IgD-negative memory B cell (primary cell): Measurements from ENCODE around the gene GNB1. TPM values are rescaled to one million over a fixed set of nuclear protein-coding genes. Genes with fewer than 3 reads are reported as not detected.

ENCODE experiments used
- H3K27ac Mint-ChIP-seq, 3 donors: one replicate each; pipeline ENCODE4 v1.8.0; 2020 to 2022; ENCODE audit warnings: mild to moderate bottlenecking in 3 of 3, mixed read lengths in 3 of 3, moderate library complexity in 1 of 3
- H3K27me3 Mint-ChIP-seq: one replicate; pipeline ENCODE4 v1.8.0; 2021; ENCODE audit warnings: mixed read lengths
- H3K36me3 Mint-ChIP-seq: one replicate; pipeline ENCODE4 v1.8.0; 2020; ENCODE audit warnings: mild to moderate bottlenecking, mixed read lengths
- H3K4me1 Mint-ChIP-seq, 3 donors: one replicate each; pipeline ENCODE4 v1.8.0; 2020 to 2022; ENCODE audit warnings: mixed read lengths in 3 of 3, mild to moderate bottlenecking in 1 of 3
- H3K4me3 Mint-ChIP-seq, 4 donors: one replicate each; pipeline ENCODE4 v1.8.0; 2020 to 2022; ENCODE audit warnings: mild to moderate bottlenecking in 4 of 4, mixed read lengths in 4 of 4, moderate library complexity in 3 of 4
- H3K9me3 Mint-ChIP-seq, 3 donors: one replicate each; pipeline ENCODE4 v1.8.0; 2020 to 2021; ENCODE audit warnings: mixed read lengths in 3 of 3, mild to moderate bottlenecking in 1 of 3
- polyA plus RNA-seq: library from polyadenylated mRNA; unstranded; fragments of 300-500 nt; fragmentation: Illumina TruSeq; gene quantifications from one replicate; pipeline ENCODE4 v1.2.3, GENCODE V29; 2021

Gene GNB1
- polyA plus RNA-seq, 1 donor from 2014 or later, result 40.0 TPM

GRCh38 chr1:1761504-1762376 is 129.1 kb downstream of the GNB1 start:
- no peaks in the 10 kb centered on the region for H3K27me3 Mint-ChIP-seq
- peaks cover 0 to 3% (median 0%) of the 10 kb centered on the region in 3 donors for H3K4me1 Mint-ChIP-seq
- no peak overlapping the region for H3K4me3 Mint-ChIP-seq
- no peak overlapping the region for H3K27ac Mint-ChIP-seq
- no peaks in the 10 kb centered on the region for H3K9me3 Mint-ChIP-seq
- no peaks in the 10 kb centered on the region for H3K36me3 Mint-ChIP-seq

GRCh38 chr1:1760715-1761114 is 130.2 kb downstream of the GNB1 start:
- Mint-ChIP-seq H3K4me3 (no peak overlapping the region), H3K27me3 (no peaks in the 10 kb centered on the region), H3K9me3 (no peaks in the 10 kb centered on the region), H3K4me1 (peaks cover 0 to 3% (median 0%) of the 10 kb centered on the region in 3 donors), H3K27ac (no peak overlapping the region), H3K36me3 (no peaks in the 10 kb centered on the region)

- Mint-ChIP-seq H3K9me3 (no peaks in the 10 kb centered on the region), H3K36me3 (no peaks in the 10 kb centered on the region), H3K27ac (no peak overlapping the region), H3K27me3 (no peaks in the 10 kb centered on the region), H3K4me3 (no peak overlapping the region), H3K4me1 (peaks cover 0 to 3% (median 0%) of the 10 kb centered on the region in 3 donors)
Observed at GRCh38 chr1:1760345-1760650, 130.6 kb downstream of the GNB1 start.

GRCh38 chr1:1759456-1760344 is 131.2 kb downstream of the GNB1 start:
- Mint-ChIP-seq H3K4me3 (peak overlapping the region in 1 of 4 donors; percentile 39), H3K36me3 (no peaks in the 10 kb centered on the region)

GRCh38 chr1:1758692-1759455 is 132.0 kb downstream of the GNB1 start:
- Mint-ChIP-seq H3K27me3 (no peaks in the 10 kb centered on the region), H3K4me1 (peaks cover 0 to 3% (median 0%) of the 10 kb centered on the region in 3 donors), H3K4me3 (no peak overlapping the region), H3K27ac (no peak overlapping the region), H3K9me3 (no peaks in the 10 kb centered on the region), H3K36me3 (no peaks in the 10 kb centered on the region)

More at GRCh38 chr1:1759456-1760344, 131.2 kb downstream of the GNB1 start:
- Mint-ChIP-seq H3K27ac (no peak overlapping the region), H3K4me1 (peaks cover 0 to 3% (median 0%) of the 10 kb centered on the region in 3 donors), H3K27me3 (no peaks in the 10 kb centered on the region), H3K9me3 (no peaks in the 10 kb centered on the region)

- Mint-ChIP-seq H3K9me3 (no peaks in the 10 kb centered on the region), H3K27ac (peak overlapping the region in 1 of 3 donors; percentile 35), H3K27me3 (no peaks in the 10 kb centered on the region), H3K36me3 (no peaks in the 10 kb centered on the region), H3K4me3 (no peak overlapping the region), H3K4me1 (peaks cover 0 to 3% (median 0%) of the 10 kb centered on the region in 3 donors)
Observed at GRCh38 chr1:1758059-1758621, 132.7 kb downstream of the GNB1 start.

GRCh38 chr1:1757422-1758058 is 133.3 kb downstream of the GNB1 start:
- Mint-ChIP-seq H3K27me3 (no peaks in the 10 kb centered on the region), H3K4me3 (no peak overlapping the region), H3K4me1 (peaks cover 0 to 3% (median 0%) of the 10 kb centered on the region in 3 donors)

GRCh38 chr1:1756661-1757421 is 134.0 kb downstream of the GNB1 start:
- Mint-ChIP-seq H3K4me3 (no peak overlapping the region), H3K27ac (no peak overlapping the region), H3K4me1 (peaks cover 0 to 3% (median 0%) of the 10 kb centered on the region in 3 donors), H3K9me3 (no peaks in the 10 kb centered on the region), H3K27me3 (no peaks in the 10 kb centered on the region), H3K36me3 (no peaks in the 10 kb centered on the region)

More at GRCh38 chr1:1757422-1758058, 133.3 kb downstream of the GNB1 start:
- Mint-ChIP-seq H3K9me3 (no peaks in the 10 kb centered on the region), H3K27ac (peak overlapping the region in 1 of 3 donors; percentile 35), H3K36me3 (no peaks in the 10 kb centered on the region)

- Mint-ChIP-seq H3K4me3 (no peak overlapping the region), H3K27me3 (no peaks in the 10 kb centered on the region), H3K27ac (no peak overlapping the region), H3K4me1 (no peaks in the 10 kb centered on the region), H3K9me3 (no peaks in the 10 kb centered on the region), H3K36me3 (no peaks in the 10 kb centered on the region)
Observed at GRCh38 chr1:1755852-1756251, 135.0 kb downstream of the GNB1 start.

- Mint-ChIP-seq H3K27ac (no peak overlapping the region), H3K4me3 (no peak overlapping the region)
Observed at GRCh38 chr1:1755426-1755825, 135.5 kb downstream of the GNB1 start.

GRCh38 chr1:1754051-1754815 is 136.7 kb downstream of the GNB1 start:
- no peaks in the 10 kb centered on the region for H3K27me3 Mint-ChIP-seq
- no peaks in the 10 kb centered on the region for H3K36me3 Mint-ChIP-seq
- no peaks in the 10 kb centered on the region for H3K9me3 Mint-ChIP-seq
- H3K4me1 Mint-ChIP-seq, result peaks cover 0 to 2% (median 0%) of the 10 kb centered on the region in 3 donors
- no peak overlapping the region for H3K4me3 Mint-ChIP-seq
- no peak overlapping the region for H3K27ac Mint-ChIP-seq

More at GRCh38 chr1:1755426-1755825, 135.5 kb downstream of the GNB1 start:
- Mint-ChIP-seq H3K27me3 (no peaks in the 10 kb centered on the region), H3K9me3 (no peaks in the 10 kb centered on the region), H3K36me3 (no peaks in the 10 kb centered on the region), H3K4me1 (no peaks in the 10 kb centered on the region)

GRCh38 chr1:1753607-1754005 is 137.3 kb downstream of the GNB1 start:
- H3K4me3 Mint-ChIP-seq, result no peak overlapping the region
- no peak overlapping the region for H3K27ac Mint-ChIP-seq
- H3K9me3 Mint-ChIP-seq, result no peaks in the 10 kb centered on the region
- peaks cover 0 to 2% (median 0%) of the 10 kb centered on the region in 3 donors for H3K4me1 Mint-ChIP-seq
- H3K27me3 Mint-ChIP-seq, result no peaks in the 10 kb centered on the region
- no peaks in the 10 kb centered on the region for H3K36me3 Mint-ChIP-seq
